ENCODE results near the gene IGFBP6.

GRCh38 chr12:53147653-53148052 lies 50.2 kb downstream of the IGFBP6 start:
- no peak for TF ChIP-seq POLR2A (IDR thresholded peaks at IDR 0.05; ENCODE audit: low read length)
- no peak for TF ChIP-seq CBX8 (IDR thresholded peaks at IDR 0.05)
- no peak for TF ChIP-seq JUNB (IDR thresholded peaks at IDR 0.05)
- TF ChIP-seq SREBF2 (IDR thresholded peaks at IDR 0.05) = no peak
- no peak for TF ChIP-seq HMGXB4 (CRISPR knock-in tag; IDR thresholded peaks at IDR 0.05; ENCODE audit: borderline replicate concordance)
- TF ChIP-seq CTCF (IDR thresholded peaks at IDR 0.05) = no peak

Measured in A549 (cell line).